GM18858 (cell line): ENCODE data around the gene TOR2A.
A peak's percentile ranks its signal among the peaks of the same experiment; 100 is the strongest.

Experiments
- ATAC-seq: cut with Tn5 transposase; IDR thresholded peaks from one replicate; pipeline ENCODE4 v1.9.1; 2021; ENCODE audit not compliant: unreplicated experiment

Gene TOR2A

GRCh38 chr9:127721391-127721821, 13.7 kb downstream of the TOR2A start:
- ATAC-seq: no peak

DNA sequence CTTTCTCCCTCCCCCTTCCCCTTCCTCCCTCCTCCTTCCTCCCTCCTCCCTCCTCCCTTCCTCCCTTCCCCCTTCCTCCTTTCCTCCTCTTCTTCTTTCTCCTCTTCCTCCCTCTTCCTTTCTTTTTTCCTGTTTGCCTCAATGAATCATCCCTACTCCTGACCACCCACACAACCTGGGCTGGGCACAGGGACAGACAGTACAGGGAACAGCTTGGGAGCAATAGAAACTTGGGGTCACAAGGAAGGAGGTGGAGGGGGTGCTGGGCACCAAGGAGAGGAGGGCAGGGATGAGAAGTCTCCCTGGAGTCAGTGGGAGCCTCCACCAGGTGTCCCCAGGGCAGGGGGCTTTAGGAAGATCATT, 14.2 kb downstream of the TOR2A start:
- no peak for ATAC-seq

GRCh38 chr9:127720031-127720864, 14.8 kb downstream of the TOR2A start:
- ATAC-seq: no peak

- no peak for ATAC-seq
These were observed 17.3 kb downstream of the TOR2A start for GRCh38 chr9:127717766-127718165.

GRCh38 chr9:127716412-127716811, 18.7 kb downstream of the TOR2A start:
- ATAC-seq: no peak

DNA sequence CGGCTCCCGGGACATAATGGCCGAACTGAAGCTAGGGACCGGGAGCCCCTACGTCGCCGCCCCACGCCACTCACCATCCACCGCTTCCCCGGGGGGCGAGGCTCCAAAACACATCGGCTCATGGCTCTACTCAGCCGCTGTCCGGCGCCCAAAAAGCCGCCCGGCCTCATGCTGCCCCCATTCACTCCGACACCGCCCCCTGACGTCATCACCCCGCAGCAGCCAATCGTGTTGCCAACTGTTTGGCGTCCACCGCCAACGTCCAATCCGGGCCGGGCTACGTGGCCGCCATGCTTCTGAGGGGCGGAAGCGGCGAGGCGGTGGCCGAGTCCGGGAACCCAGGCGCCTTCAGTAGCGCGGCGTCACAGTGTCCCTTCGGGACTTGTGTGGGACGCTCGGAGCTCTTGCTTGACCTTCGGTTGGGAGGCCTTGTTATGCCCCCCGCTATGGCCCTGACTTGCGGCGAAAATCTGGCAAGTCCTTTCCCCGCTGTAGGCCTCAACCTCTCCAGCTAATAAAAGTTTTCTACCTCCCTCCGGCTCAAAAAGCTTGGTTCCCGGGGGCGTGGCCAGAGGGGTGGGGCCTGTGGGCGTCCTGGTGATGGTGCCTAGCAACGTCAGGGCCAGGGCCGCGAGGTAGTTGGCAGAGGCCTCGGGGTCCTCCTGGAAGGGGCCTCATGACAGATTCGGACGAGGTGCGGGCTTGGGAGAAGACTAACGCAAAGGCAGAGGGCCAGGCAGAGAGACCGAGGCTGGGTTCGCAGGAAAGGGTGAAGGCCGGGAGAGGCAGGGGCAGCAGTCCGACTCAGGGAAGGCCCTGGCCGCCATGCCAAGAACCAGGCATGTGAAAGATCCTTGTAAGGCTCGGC, 19.4 kb downstream of the TOR2A start, which contains the start of the genes PTRH1 and TTC16:
PTRH1 (minus strand) TSS at position 194 of the 868 bp plus-strand sequence; CDS start at position 170, 24 bp downstream.
TTC16 (plus strand) TSS at position 610 of the 868 bp plus-strand sequence; CDS start at position 677, 67 bp downstream.
- ATAC-seq: peak; percentile 84

DNA sequence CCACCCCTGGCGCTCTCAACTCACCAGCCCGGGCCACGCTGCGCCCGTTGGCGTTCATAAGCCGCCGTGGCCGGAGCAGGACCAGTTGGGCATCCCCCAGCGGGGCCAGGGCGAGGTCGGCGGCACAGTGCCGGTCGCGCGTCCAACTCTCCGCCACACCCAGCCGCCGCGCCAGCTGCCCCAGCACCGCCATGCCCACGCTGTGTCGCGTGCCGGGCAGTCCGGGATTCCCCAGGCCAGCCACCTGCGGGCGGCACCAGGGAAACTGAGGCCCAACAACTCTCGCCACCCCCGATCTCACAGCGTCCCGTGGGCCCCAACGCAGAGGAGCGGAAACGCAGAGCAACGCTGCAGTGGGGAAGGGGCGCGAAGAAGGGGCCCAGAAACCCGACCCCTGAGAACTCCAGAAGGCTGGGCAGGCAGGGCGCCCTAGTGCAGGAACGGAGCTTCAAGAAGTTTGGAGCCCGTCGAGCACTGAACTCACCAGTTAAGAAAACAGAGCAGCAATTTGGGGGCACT, 20.1 kb downstream of the TOR2A start:
- no peak for ATAC-seq

DNA sequence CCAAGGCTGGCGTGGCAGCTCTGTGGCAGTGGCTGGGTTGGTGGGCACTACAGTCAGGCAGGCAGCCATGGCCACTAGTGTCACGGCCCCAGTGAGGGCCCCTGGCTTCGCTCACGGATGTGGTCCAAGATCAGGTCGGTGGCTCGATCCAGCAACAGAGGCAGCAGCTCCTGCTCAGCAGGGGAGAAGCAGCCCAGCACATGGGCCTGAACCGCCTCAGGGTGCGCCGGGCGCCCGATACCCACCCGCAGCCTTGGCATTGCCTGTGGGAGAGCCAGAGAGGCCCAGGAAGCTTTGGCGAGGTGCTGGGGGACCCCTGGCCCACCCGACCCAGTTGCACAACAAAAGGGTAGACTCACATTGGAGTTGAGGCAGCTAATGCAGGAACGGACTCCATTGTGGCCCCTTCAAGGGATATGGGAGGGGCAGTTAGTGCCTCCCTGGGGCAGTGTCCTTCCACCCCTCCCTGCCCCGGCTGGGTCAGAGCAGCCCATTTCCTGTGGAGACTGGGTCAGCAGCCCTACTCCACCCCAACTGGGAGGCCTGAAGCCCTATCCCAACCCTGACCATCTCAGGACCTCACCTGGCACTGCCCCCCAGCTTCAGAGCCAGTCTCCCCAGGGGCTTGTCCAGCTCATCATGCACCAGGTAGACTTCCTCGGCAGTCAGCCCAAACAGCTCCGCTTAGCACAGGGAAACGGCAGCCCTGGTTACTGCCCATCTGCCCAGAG, 20.9 kb downstream of the TOR2A start:
- no peak for ATAC-seq

DNA sequence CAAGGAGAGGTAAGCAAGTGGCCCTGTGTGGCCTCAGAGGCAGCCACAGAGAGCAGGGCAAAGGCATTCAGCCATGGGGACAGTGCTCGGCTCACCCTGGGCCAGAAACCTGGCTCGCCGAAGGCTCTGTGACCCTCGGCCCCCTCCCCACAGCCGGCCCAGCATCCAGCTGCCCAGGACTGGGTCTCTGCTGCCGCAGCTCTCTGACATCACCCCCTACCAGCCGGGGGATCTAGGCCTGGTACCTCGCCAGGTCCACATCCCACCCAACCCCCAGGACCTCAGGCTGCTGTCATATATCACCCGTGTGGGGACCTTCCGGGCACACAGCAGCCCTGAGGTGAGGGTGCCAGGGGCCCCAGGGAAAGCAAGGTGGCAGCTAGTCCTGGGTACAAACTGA, 22.2 kb downstream of the TOR2A start:
- ATAC-seq: no peak

DNA sequence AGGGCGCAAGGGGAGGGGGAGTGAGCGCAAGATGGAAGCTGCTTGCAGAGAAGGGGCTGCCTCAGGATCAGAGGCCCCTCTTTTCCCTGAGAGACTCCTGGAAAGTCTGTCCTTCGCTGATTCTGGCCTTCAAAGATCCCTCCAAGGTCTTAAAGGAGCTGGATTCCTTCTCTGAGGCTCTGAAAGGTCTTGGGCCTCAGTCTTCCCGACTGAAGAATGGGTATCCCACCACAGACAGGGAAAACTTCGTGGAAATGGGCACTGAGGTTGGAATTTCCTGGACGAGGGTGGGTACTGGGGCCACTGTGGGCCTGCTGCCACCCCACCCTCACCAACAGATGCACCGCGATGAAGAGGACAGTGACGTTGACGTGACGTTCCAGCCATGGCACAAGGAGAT, 22.7 kb downstream of the TOR2A start:
- ATAC-seq: no peak

- ATAC-seq: no peak
These were observed 23.2 kb downstream of the TOR2A start for GRCh38 chr9:127711831-127712274.

GRCh38 chr9:127711226-127711701, 23.8 kb downstream of the TOR2A start:
- no peak for ATAC-seq

DNA sequence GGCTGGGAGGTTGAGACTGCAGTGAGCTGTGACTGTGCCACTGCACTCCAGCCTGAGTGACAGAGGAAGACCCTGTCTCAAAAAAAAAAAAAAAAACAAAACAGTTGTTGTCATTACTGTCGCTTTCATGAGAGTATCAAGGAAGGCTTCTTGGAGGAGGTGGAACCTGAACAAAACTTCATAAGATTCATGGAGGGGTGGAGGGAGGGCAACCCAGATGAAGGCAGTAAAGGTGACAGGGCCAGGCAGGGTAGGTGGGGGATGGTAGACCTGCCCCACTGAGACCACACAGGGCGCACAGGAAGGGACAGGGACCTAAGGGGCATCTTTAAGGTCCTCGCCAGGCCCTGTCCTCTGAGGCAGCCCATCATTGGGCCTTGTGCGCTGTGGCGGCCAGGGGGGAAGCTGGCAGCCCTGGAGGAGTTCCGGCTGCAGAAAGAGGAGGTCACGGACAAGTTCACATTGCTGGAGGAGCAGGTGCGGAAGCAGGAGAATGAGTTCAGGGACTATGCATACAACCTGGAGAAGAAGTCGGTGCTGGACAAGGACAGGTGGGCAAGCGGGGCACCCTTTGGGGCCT, 24.8 kb downstream of the TOR2A start:
- ATAC-seq: no peak

DNA sequence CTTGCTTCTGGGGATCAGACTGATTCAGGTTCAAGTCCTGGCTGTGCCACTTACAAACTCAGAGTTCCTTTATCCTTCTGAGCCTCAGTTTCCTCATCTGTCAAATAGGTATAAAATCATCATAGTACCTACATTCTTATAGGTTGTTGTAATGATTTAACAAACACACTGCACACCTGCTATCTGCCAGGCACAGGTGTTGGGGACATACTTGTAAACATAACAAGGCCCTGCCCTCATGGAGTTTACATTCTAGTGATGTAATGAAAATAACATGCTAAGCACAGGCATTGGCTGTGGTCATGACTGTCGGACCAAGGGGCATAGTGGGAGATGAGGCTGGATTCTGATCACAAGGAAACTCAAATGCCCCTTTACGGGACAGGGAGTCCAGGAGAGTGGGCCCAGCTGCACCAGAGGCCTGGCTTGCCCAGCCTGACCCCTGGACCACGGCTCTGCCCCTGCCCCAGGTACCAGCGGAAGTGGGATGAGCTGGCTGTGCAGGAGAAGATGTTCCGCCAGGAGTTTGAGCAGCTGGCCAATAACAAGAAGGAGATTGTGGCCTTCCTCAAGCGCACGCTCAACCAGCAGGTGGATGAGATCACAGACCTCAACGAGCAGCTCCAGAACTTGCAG, 26.0 kb downstream of the TOR2A start:
- ATAC-seq: no peak

- no peak for ATAC-seq
These were observed 27.3 kb downstream of the TOR2A start for GRCh38 chr9:127707766-127708165.

DNA sequence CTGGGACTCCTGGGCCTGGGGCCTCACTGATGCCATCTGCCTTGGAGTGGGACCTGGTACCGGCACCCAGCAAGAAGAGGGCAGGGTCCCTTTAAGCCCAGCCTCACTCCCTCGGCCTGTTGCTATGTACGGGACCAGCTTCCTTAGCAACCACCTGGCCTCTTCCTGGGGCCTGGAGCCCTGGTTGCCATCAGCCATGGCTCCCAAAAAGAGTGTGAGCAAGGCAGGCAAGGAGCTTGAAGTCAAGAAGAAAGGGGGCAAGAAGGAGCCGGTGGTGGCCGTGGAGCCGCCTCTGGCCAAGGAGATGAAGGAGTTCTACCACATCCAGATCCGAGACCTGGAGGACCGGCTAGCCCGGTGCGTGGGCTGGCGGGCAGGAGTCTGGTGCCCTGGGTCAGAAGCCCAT, 28.3 kb downstream of the TOR2A start, which contains the start of gene CFAP157:
CFAP157 (plus strand) TSS at position 153 of the 406 bp plus-strand sequence; CDS start at position 197, 44 bp downstream.
- ATAC-seq: no peak

DNA sequence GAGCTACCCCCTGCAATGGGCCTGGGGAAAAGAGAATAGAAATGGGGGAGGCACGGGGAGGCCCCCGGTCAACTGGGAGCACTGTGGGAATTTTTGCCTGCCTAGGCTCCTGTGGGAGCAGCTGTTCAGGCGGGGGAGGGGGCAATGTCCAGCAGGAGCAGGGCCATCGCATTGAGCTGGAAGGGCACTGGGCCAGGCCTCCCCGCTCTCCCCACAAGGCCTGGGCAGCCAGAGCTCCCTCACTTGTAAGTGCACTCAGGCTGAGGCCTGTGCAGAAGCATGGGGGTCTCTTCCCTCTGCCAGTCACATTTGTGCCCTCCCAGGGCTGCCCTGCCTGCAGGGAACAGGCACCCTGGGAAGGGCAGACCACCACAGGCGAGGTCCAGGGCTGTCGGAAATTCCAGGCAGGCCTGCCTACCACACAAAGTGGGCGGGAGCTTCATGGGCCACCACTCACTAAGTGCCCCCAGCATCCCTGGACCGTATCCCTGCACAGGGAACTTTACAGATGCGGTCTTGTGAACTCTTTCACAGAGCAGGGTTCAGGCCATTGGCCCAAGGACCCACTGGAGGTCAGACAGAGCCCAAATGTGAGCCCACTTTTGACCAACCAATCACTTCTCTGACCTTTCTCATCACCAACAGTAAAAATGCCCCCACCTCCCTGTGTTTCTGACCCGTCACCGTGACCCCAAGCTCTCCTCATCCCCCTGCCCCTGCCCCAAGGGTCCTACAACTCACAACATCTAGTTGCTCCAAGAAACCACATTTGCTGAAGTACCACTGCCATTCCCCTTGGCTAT, 29.3 kb downstream of the TOR2A start:
- ATAC-seq: no peak

GRCh38 chr9:127703289-127703946, 31.7 kb downstream of the TOR2A start:
- no peak for ATAC-seq
